ENCODE results near the gene FYTTD1. TPM values are rescaled to one million over a fixed set of nuclear protein-coding genes. Genes with fewer than 3 reads are reported as not detected.
"Not testable (repeated sequence)": the region's sequence is repeated elsewhere in the genome, so short reads cannot be mapped to it uniquely, and the experiment has no call there.

The FYTTD1 gene
- total and polyA plus RNA-seq, 9 donors = 16.8 to 70.5 (median 52.0) TPM

DNA sequence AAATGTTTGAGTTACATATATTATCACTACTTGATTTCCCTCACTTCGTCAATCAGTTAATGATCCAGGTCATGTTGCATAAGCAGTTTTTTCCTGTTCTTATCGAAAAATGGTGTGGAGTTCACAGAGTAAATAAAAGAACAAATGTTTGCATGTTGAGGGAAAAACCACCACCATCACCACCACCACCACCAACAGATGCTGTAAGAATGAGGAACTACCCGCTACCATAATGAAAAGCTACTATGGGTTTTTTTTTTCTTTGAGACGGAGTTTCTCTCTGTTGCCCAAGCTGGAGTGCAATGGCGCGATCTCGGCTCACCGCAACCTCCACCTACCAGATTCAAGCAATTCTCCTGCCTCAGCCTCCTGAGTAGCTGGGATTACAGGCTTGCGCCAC is 40.5 kb upstream of the FYTTD1 start:
- H3K4me1 ChIP-seq (ENCODE audit: insufficient read depth) = no peaks in the 10 kb centered on the region
- TF ChIP-seq, protein P1, sequence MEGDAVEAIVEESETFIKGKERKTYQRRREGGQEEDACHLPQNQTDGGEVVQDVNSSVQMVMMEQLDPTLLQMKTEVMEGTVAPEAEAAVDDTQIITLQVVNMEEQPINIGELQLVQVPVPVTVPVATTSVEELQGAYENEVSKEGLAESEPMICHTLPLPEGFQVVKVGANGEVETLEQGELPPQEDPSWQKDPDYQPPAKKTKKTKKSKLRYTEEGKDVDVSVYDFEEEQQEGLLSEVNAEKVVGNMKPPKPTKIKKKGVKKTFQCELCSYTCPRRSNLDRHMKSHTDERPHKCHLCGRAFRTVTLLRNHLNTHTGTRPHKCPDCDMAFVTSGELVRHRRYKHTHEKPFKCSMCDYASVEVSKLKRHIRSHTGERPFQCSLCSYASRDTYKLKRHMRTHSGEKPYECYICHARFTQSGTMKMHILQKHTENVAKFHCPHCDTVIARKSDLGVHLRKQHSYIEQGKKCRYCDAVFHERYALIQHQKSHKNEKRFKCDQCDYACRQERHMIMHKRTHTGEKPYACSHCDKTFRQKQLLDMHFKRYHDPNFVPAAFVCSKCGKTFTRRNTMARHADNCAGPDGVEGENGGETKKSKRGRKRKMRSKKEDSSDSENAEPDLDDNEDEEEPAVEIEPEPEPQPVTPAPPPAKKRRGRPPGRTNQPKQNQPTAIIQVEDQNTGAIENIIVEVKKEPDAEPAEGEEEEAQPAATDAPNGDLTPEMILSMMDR (IDR thresholded peaks at IDR 0.05) = no peak
- TF ChIP-seq EP300 (IDR thresholded peaks at IDR 0.05) (no peak), POLR2A (IDR thresholded peaks at IDR 0.05) (no peak)
- intact Hi-C loops (cut with DNase I) = no loop called here
- 96 to 98% (median 96%) methylated on average over 9 of the region's 9 CpGs for WGBS, 3 donors
- no peaks in the 10 kb centered on the region for H3K9me3 ChIP-seq
- H3K27me3 ChIP-seq = no peaks in the 10 kb centered on the region
- H3K36me3 ChIP-seq = no peaks in the 10 kb centered on the region
- H3K27ac ChIP-seq = no peak overlapping the region
- H3K4me3 ChIP-seq = no peak overlapping the region
- no peak for DNase-seq

DNA sequence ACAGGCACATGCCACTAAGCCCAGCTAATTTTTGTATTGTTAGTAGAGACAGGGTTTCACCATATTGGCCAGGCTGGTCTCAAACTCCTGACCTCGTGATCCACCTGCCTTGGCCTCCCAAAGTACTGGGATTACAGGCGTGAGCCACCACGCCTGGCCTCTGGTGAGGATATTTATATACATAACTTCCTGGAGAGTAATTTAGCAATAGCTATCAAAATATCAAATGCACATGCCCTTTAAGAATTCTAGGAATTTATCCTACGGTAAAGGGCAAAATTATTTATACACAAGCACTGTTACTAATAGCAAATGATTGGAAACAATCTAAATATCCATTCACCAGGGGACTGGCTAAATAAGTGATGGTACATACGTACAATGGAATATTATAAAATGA is 38.7 kb upstream of the FYTTD1 start:
- H3K4me1 ChIP-seq (ENCODE audit: insufficient read depth); intact Hi-C loops (cut with DNase I); H3K9me3 ChIP-seq; H3K36me3 ChIP-seq; H3K27me3 ChIP-seq; DNase-seq; H3K4me3 ChIP-seq: not testable (repeated sequence)
- H3K27ac ChIP-seq = peak overlapping the region in 1 of 2 donors; percentile 83
- 84 to 91% (median 86%) methylated on average over 5 of the region's 5 CpGs for WGBS, 3 donors

DNA sequence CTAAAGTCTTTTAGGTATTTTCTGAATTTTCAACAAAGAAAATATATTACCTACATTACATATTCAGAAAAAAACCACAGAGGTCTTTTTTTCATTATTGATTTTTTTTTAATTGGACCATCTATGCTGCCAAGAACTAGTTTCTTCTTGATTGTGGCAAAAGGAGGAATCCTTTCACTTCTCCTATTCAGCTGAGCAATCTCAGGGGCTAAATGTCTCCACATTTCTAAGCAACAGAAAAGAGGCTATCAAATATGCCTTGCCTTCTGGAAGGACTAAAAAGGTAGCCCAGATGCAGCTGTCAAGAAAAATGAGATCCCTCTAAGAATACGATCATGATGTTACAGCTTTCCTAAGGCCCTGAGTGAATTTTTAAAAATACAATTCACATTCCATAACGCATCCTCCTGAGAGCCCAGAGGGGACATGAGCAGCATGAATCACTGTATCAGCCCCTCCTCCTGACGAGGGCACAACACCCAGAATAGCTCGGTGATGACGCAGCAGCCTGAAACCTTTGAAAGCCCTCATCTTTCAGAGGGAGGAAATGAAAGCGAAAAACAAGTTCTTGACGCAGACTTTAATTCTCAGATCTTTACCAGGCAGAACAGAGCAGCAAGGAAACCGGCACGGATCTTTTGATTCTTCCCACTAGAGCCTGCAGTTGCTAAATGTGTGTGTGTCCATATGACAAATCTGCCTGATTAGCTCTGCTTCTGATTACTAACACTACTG is 37.5 kb upstream of the FYTTD1 start:
- peak overlapping the region; percentile 24 for H3K4me3 ChIP-seq
- H3K36me3 ChIP-seq = no peaks in the 10 kb centered on the region
- intact Hi-C loops (cut with DNase I) = no loop called here
- H3K9me3 ChIP-seq = no peaks in the 10 kb centered on the region
- peak; percentile 82 to 91 (median 87) for DNase-seq
- H3K27ac ChIP-seq = peak overlapping the region; percentile 53 to 83
- no peak for TF ChIP-seq POLR2A (IDR thresholded peaks at IDR 0.05)
- TF ChIP-seq EP300 (IDR thresholded peaks at IDR 0.05) = no peak
- TF ChIP-seq, protein P1 (IDR thresholded peaks at IDR 0.05) = no peak
- 0% methylated on average over 9 of the region's 9 CpGs for WGBS, 3 donors
- H3K4me1 ChIP-seq (ENCODE audit: insufficient read depth) = no peaks in the 10 kb centered on the region
- no peaks in the 10 kb centered on the region for H3K27me3 ChIP-seq

DNA sequence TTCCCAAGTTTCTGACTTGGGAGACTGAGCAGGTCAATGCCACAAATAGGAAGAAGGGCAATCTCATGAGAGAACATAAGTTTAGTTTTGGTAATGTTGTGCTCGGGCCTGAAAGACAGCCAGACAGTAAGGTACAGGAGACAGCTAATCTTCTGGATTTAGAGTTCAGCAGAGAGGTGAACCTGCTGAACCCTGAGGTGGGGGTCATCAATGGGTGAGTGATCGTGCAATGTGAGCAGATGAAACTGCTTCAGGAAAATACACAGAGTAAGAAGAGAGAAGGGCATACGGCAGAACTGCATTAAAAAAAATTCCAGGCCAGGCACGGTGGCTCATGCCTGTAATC is 36.2 kb upstream of the FYTTD1 start:
- no peak for DNase-seq
- H3K4me3 ChIP-seq = no peak overlapping the region
- H3K36me3 ChIP-seq = no peaks in the 10 kb centered on the region
- peak overlapping the region; percentile 53 to 83 for H3K27ac ChIP-seq
- no peaks in the 10 kb centered on the region for H3K9me3 ChIP-seq
- intact Hi-C loops (cut with DNase I) = no loop called here
- 67 to 87% (median 77%) methylated on average over 4 of the region's 4 CpGs for WGBS, 3 donors
- no peaks in the 10 kb centered on the region for H3K27me3 ChIP-seq
- no peaks in the 10 kb centered on the region for H3K4me1 ChIP-seq (ENCODE audit: insufficient read depth)
- TF ChIP-seq, protein P1 (IDR thresholded peaks at IDR 0.05) = no peak
- TF ChIP-seq POLR2A (IDR thresholded peaks at IDR 0.05) = no peak
- TF ChIP-seq EP300 (IDR thresholded peaks at IDR 0.05) = no peak

DNA sequence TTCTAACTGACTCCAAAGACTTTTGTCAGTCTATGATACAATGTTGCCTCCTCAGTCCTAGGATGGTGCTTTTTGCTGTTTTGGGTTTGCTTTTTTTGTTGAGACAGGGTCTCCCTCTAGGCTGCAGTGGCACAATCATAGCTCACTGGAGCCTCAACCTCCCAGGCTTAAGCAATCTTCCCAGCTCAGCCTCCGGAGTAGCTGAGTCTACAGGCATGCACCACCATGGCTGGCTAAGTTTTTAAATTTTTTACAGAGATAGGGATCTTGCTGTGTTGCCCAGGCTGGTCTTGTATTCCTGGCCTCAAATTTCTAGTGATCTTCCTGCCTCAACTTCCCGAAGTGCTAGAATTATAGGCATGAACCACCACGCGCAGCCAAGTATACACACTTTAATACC is 35.4 kb upstream of the FYTTD1 start:
- intact Hi-C loops (cut with DNase I) = no loop called here
- no peaks in the 10 kb centered on the region for H3K36me3 ChIP-seq
- no peaks in the 10 kb centered on the region for H3K9me3 ChIP-seq
- no peaks in the 10 kb centered on the region for H3K4me1 ChIP-seq (ENCODE audit: insufficient read depth)
- no peak overlapping the region for H3K4me3 ChIP-seq
- H3K27me3 ChIP-seq = no peaks in the 10 kb centered on the region
- DNase-seq = no peak
- TF ChIP-seq POLR2A (IDR thresholded peaks at IDR 0.05) (no peak), EP300 (IDR thresholded peaks at IDR 0.05) (no peak)
- TF ChIP-seq, protein P1 (IDR thresholded peaks at IDR 0.05) = no peak
- peak overlapping the region in 1 of 2 donors; percentile 83 for H3K27ac ChIP-seq
- WGBS, 3 donors = 93 to 97% (median 96%) methylated on average over 4 of the region's 4 CpGs

All from ovary (tissue), 9 donors.